HUES64 (cell line): ENCODE measurements around the gene CSF2. TPM values are rescaled to one million over a fixed set of nuclear protein-coding genes. Genes with fewer than 3 reads are reported as not detected.

Experiments used
- H3K27ac ChIP-seq: 2 replicates; pipeline ENCODE4 v1.7.0; 2013; ENCODE audit warnings: low read depth, low read length, inconsistent platforms
- H3K27me3 ChIP-seq: 2 replicates; pipeline ENCODE4 v1.6.1; 2013; ENCODE audit warnings: mild to moderate bottlenecking, low read length; ENCODE audit not compliant: insufficient read depth
- H3K36me3 ChIP-seq: 2 replicates; pipeline ENCODE4 v1.6.1; 2013; ENCODE audit warnings: mild to moderate bottlenecking, low read length; ENCODE audit not compliant: insufficient read depth
- H3K4me1 ChIP-seq: 2 replicates; pipeline ENCODE4 v1.6.1; 2013; ENCODE audit warnings: mild to moderate bottlenecking, low read length, moderate library complexity; ENCODE audit not compliant: insufficient read depth
- H3K4me3 ChIP-seq: 2 replicates; pipeline ENCODE4 v1.5.1; 2013; ENCODE audit warnings: mild to moderate bottlenecking, low read length, moderate library complexity
- H3K9ac ChIP-seq: 2 replicates; pipeline ENCODE4 v1.6.1; 2013; ENCODE audit warnings: mild to moderate bottlenecking, low read depth, low read length
- H3K9me3 ChIP-seq: 2 replicates; pipeline ENCODE4 v1.6.1; 2013; ENCODE audit warnings: low read depth, low read length; ENCODE audit not compliant: insufficient read depth
- WGBS: fragments of 150-250, 120-280 bp; methylation state at CpG from one replicate; pipeline ENCODE4 v1.1.7; 2013; ENCODE audit warnings: missing lambda C conversion rate; 5-methylcytosine and 5-hydroxymethylcytosine counted together
- polyA plus RNA-seq, 2 experiments: library from polyadenylated mRNA; stranded (reverse); fragments of 50-300 nt; gene quantifications; one replicate each; pipeline ENCODE4 v1.2.3, GENCODE V29; 2013

CSF2 gene
- not detected for polyA plus RNA-seq (2013, experiment 1 of 2)
- not detected for polyA plus RNA-seq (2013, experiment 2 of 2)

GRCh38 chr5:132073231-132074013 is at the start of gene CSF2:
Gene CSF2, plus strand, starts transcription at chr5:132073789. Its CDS starts 35 bp downstream, at chr5:132073824.
- H3K9ac ChIP-seq = no peak within 1 kb of the TSS
- no peaks in the 10 kb centered on the region for H3K27me3 ChIP-seq
- H3K9me3 ChIP-seq = no peaks in the 10 kb centered on the region
- no peak within 1 kb of the TSS for H3K27ac ChIP-seq
- H3K4me1 ChIP-seq = no peaks in the 10 kb centered on the region; the same call in 1 of the 2 replicates
- no peaks in the 10 kb centered on the region for H3K36me3 ChIP-seq
- H3K4me3 ChIP-seq = no peak within 1 kb of the TSS
- 92% methylated on average over 12 of the region's 12 CpGs for WGBS

- WGBS = 83% methylated on average over 4 of the region's 4 CpGs
- Histone ChIP-seq H3K36me3 (no peaks in the 10 kb centered on the region), H3K4me1 (no peaks in the 10 kb centered on the region), H3K9ac (no peak overlapping the region), H3K9me3 (no peaks in the 10 kb centered on the region), H3K27ac (no peak overlapping the region), H3K27me3 (no peaks in the 10 kb centered on the region), H3K4me3 (no peak overlapping the region)
Measured at GRCh38 chr5:132024117-132024435, 49.5 kb upstream of the CSF2 start.

GRCh38 chr5:132024789-132025402 is 48.7 kb upstream of the CSF2 start:
- Histone ChIP-seq H3K4me1 (no peaks in the 10 kb centered on the region), H3K9me3 (no peaks in the 10 kb centered on the region), H3K4me3 (no peak overlapping the region), H3K9ac (no peak overlapping the region), H3K36me3 (no peaks in the 10 kb centered on the region), H3K27me3 (no peaks in the 10 kb centered on the region), H3K27ac (no peak overlapping the region)
- WGBS = 79% methylated on average over 8 of the region's 8 CpGs

GRCh38 chr5:132025403-132025971 is 48.1 kb upstream of the CSF2 start:
- no peaks in the 10 kb centered on the region for H3K9me3 ChIP-seq
- H3K27ac ChIP-seq = no peak overlapping the region
- no peaks in the 10 kb centered on the region for H3K4me1 ChIP-seq
- no peak overlapping the region for H3K4me3 ChIP-seq
- H3K9ac ChIP-seq = no peak overlapping the region
- no peaks in the 10 kb centered on the region for H3K36me3 ChIP-seq
- WGBS = 87% methylated on average over 7 of the region's 7 CpGs
- no peaks in the 10 kb centered on the region for H3K27me3 ChIP-seq

- H3K27ac ChIP-seq = no peak overlapping the region
- H3K4me3 ChIP-seq = no peak overlapping the region
- no peaks in the 10 kb centered on the region for H3K36me3 ChIP-seq
- no peak overlapping the region for H3K9ac ChIP-seq
- H3K4me1 ChIP-seq = no peaks in the 10 kb centered on the region
- H3K27me3 ChIP-seq = no peaks in the 10 kb centered on the region
- no peaks in the 10 kb centered on the region for H3K9me3 ChIP-seq
- 91% methylated on average over 5 of the region's 5 CpGs for WGBS
Measured at GRCh38 chr5:132026516-132027008, 47.0 kb upstream of the CSF2 start.

- no peaks in the 10 kb centered on the region for H3K9me3 ChIP-seq
- no peaks in the 10 kb centered on the region for H3K4me1 ChIP-seq
- H3K27me3 ChIP-seq = no peaks in the 10 kb centered on the region
- WGBS = 95% methylated on average over 2 of the region's 2 CpGs
- no peak overlapping the region for H3K27ac ChIP-seq
- H3K9ac ChIP-seq = no peak overlapping the region
- H3K36me3 ChIP-seq = no peaks in the 10 kb centered on the region
- no peak overlapping the region for H3K4me3 ChIP-seq
Measured at GRCh38 chr5:132027027-132027426, 46.6 kb upstream of the CSF2 start.

- Histone ChIP-seq H3K9ac (no peak overlapping the region), H3K4me1 (no peaks in the 10 kb centered on the region), H3K27me3 (no peaks in the 10 kb centered on the region), H3K27ac (no peak overlapping the region), H3K36me3 (no peaks in the 10 kb centered on the region), H3K9me3 (no peaks in the 10 kb centered on the region), H3K4me3 (no peak overlapping the region)
- WGBS = 88% methylated on average over 4 of the region's 4 CpGs
Measured at GRCh38 chr5:132029609-132030330, 43.8 kb upstream of the CSF2 start.

GRCh38 chr5:132030610-132031009 is 43.0 kb upstream of the CSF2 start:
- Histone ChIP-seq H3K27me3 (no peaks in the 10 kb centered on the region), H3K36me3 (no peaks in the 10 kb centered on the region), H3K4me3 (no peak overlapping the region), H3K4me1 (no peaks in the 10 kb centered on the region), H3K9me3 (no peaks in the 10 kb centered on the region), H3K9ac (no peak overlapping the region), H3K27ac (no peak overlapping the region)
- 94% methylated on average over 2 of the region's 2 CpGs for WGBS

GRCh38 chr5:132032196-132032595 is 41.4 kb upstream of the CSF2 start:
- Histone ChIP-seq H3K36me3 (no peaks in the 10 kb centered on the region), H3K27me3 (peaks cover 2% of the 10 kb centered on the region; the same call in 1 of the 2 replicates)

GRCh38 chr5:132033122-132033521 is 40.5 kb upstream of the CSF2 start:
- WGBS = 94% methylated on average over 2 of the region's 4 CpGs
- H3K27me3 ChIP-seq = peaks cover 2% of the 10 kb centered on the region; the same call in 1 of the 2 replicates
- H3K9me3 ChIP-seq = no peaks in the 10 kb centered on the region
- H3K27ac ChIP-seq = no peak overlapping the region
- no peaks in the 10 kb centered on the region for H3K4me1 ChIP-seq
- no peak overlapping the region for H3K4me3 ChIP-seq
- H3K9ac ChIP-seq = no peak overlapping the region
- no peaks in the 10 kb centered on the region for H3K36me3 ChIP-seq

More at GRCh38 chr5:132032196-132032595, 41.4 kb upstream of the CSF2 start:
- no peak overlapping the region for H3K4me3 ChIP-seq
- H3K9me3 ChIP-seq = no peaks in the 10 kb centered on the region
- no peak overlapping the region for H3K27ac ChIP-seq
- H3K4me1 ChIP-seq = no peaks in the 10 kb centered on the region
- H3K9ac ChIP-seq = no peak overlapping the region

GRCh38 chr5:132037353-132037752 is 36.2 kb upstream of the CSF2 start:
- Histone ChIP-seq H3K27me3 (peaks cover 2% of the 10 kb centered on the region; the same call in 1 of the 2 replicates), H3K4me3 (no peak overlapping the region), H3K9ac (no peak overlapping the region), H3K36me3 (no peaks in the 10 kb centered on the region), H3K27ac (no peak overlapping the region), H3K9me3 (no peaks in the 10 kb centered on the region), H3K4me1 (no peaks in the 10 kb centered on the region)
- WGBS = 94% methylated on average over 2 of the region's 2 CpGs
